Activated naive CD4-positive, alpha-beta T cell treated with Interleukin-2 at 50 U/mL for 16 hours (primary cell): ENCODE measurements around the gene NUBP1.
"Not testable (repeated sequence)": the region's sequence is repeated elsewhere in the genome, so short reads cannot be mapped to it uniquely, and the experiment has no call there.

Experiments used
- DNase-seq: peaks from one replicate; pipeline ENCODE4 v3.0.0-alpha.2; 2020

NUBP1 gene

GRCh38 chr16:10743610-10744369 is at the start of gene NUBP1:
Gene NUBP1 (plus strand): TSS chr16:10743842. CDS start chr16:10743864, 22 bp downstream.
- peak; percentile 100 for DNase-seq

GRCh38 chr16:10693889-10694288 is 49.8 kb upstream of the NUBP1 start:
- DNase-seq = no peak

GRCh38 chr16:10694306-10694705 is 49.3 kb upstream of the NUBP1 start:
- no peak for DNase-seq

GRCh38 chr16:10694830-10695229 is 48.8 kb upstream of the NUBP1 start, which contains the start of gene TEKT5:
Gene TEKT5 (minus strand): TSS chr16:10694930. CDS start chr16:10694873, 57 bp downstream.
- no peak for DNase-seq

- DNase-seq = no peak
Observed at GRCh38 chr16:10699756-10700155, 43.9 kb upstream of the NUBP1 start.

DNA sequence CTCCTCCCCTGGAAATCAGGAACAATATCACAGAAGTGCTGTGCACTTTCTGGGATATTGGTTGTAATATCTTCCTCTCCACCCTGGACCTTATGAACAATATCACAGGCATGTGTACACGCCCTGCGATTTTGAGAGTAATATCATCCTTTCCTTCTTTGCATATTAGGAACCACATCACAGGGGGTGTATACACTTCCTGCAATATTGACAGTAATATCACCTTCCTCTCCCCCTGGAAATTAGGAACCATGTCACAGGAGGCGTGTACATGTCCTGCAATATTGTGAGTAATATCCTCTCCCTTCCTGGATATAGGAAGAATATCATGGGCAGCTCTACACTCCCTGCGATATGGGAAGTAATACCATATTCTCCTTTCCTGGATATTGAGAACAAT is 34.7 kb upstream of the NUBP1 start:
- no peak for DNase-seq

DNA sequence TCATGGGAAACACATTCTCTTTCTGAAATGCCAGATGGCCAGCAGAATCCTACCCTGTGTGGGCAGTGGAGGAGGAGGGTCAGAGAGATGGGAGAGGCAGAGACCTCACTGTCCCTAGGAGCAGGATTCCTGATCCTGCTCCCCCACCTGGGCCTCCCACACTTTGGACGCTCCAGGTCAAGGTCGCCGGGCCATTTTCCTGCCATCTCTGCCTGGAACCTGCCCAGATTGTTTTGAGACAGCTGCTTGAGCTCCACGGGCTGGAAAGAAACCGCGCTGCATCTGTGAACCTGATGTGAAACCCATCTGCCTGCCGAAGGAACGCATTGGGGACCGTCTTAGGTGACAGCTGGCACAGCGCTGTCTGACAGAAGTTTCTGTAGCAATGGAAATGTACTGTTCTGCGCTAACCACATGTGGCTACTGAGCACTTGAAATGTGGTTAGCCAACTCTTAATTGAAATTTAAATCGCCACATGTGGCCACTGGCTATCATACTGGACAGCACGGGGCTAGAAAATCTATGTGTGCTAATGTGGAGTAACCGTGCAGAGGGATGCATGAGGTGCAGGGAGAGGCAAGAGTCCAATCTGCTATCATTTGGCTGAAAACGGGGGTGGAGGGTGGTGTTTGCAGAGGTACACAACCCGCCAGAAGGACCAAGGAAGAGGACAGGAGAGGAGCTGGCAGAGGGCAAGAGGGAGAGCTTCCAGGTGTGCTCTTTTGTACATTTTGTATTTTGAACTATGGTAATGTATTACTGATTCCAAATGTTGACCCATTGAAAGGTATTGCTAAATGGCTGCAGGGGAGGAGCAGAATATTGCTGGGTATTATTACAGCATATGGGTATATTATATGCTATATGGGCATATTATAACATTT is 15.4 kb upstream of the NUBP1 start:
- no peak for DNase-seq

- no peak for DNase-seq
Observed at GRCh38 chr16:10729104-10730048, 14.3 kb upstream of the NUBP1 start.

DNA sequence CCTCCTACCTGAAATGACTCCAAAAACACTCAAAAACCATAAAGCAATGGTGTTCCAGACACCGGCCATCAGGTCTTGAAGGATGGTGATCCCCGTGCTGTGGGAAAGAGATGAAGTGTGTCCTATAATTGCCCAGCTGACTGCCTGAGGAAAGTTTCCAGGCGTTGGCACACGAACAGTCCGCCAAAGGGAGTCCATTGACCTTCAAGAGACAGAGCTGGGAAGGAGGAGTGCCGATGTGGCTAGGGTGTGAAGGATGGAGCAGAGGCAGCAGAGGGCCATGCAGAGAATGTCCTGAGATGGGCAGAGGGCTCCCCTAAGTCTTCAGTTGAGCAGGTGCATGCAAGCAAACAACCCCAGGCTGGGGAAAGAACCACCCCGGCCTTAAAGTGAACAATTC is 11.9 kb upstream of the NUBP1 start:
- no peak for DNase-seq

DNA sequence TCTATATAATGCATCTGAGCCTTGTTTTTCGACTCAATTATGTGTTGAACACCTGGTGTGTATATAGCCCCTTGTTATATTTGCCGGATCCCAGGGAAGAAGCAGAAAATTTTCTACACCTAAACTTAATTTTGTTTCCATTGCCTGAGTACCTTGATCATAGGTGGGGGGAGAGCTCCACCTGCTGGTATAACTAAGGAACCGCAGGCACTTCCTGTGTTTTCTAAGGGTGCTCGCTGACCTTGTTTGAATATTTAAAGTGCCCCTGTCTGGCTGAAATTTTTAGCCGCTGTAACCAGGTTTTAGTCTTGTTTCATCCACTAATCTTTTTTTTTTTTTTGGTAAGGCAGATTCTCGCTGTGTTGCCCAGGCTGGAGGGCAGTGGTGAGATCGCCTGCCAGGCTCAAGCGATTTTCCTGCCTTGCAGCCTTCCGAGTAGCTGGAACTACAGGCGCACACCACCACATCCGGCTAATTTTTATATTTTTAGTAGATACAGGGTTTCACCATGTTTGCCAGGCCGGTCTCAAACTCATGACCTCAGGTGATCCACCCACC is 6.5 kb upstream of the NUBP1 start:
- peak; percentile 65 for DNase-seq

GRCh38 chr16:10738231-10739077 is 5.2 kb upstream of the NUBP1 start:
- DNase-seq = peak; percentile 64

GRCh38 chr16:10740000-10740844 is 3.4 kb upstream of the NUBP1 start:
- DNase-seq = no peak

DNA sequence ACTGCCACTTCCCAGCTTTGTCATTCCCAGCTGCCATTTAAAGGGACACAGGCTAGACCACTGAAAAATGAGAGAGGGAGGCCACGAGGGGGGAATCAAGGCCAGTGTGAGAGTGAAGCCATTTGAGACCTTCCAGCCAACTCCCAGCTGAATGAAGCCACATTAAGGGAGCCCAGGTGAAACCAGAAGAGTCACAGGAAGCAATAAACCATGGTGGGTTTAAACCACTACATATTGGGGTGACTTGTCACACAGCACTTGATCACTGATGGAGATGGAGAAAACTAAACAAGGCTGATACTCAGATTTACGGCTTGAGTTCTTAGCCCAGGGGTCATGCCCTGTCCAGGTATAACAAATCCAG is 2.8 kb upstream of the NUBP1 start:
- no peak for DNase-seq

DNA sequence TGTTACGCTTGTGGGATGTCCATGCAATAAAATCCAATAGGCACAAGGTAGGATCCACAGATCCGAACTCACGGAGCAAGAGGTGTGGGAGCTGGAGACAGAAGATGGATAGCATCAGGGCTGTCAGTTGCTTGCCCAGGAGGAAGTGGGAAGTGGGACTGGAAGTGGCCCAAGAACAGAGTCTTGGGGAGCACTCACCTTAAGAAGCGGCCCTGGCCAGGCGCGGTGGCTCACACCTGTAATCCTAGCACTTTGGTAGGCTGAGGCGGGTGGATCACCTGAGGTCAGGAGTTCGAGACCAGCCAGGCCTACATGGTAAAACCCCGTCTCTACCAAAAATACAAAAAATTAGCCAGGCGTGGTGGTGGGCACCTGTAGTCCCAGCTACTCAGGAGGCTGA is 2.4 kb upstream of the NUBP1 start:
- DNase-seq = not testable (repeated sequence)

DNA sequence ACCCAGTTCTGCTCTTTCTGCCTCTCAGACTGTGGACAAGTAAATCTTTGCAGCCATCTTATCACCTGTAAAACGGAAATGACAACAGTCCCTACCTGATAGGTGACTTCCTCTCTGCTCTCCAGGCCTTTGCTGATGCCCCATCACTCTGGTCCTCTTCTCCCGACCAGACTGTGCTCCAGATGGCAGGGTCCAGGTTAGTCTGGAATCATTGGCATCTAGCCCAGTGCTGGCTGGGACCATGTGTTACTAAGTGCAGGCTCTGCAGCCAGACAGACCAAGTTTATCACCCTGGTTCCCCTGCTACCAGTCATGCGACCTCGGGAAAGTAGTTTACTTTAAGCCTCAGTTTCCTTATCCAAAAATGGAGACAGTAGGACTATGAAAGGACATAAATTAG is 1.8 kb upstream of the NUBP1 start:
- DNase-seq = no peak

DNA sequence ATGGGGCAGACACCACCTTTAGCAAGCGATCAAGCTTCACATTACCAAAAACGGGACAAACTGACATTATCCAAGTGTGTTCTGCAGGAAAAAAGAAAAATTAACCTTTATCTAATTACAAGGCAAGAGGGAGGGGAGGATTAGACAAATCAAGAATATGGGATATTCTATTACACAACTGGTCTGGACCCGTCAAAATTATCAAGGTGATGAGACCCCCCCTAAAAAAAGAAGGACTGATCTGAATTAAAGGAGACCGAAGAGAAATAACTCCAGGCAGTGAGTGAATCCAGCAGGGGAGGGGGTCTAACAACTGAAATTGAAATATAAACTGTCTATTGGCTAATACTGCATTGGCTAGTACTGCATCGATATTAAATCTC is 424 bp upstream of the NUBP1 start:
- no peak for DNase-seq

DNA sequence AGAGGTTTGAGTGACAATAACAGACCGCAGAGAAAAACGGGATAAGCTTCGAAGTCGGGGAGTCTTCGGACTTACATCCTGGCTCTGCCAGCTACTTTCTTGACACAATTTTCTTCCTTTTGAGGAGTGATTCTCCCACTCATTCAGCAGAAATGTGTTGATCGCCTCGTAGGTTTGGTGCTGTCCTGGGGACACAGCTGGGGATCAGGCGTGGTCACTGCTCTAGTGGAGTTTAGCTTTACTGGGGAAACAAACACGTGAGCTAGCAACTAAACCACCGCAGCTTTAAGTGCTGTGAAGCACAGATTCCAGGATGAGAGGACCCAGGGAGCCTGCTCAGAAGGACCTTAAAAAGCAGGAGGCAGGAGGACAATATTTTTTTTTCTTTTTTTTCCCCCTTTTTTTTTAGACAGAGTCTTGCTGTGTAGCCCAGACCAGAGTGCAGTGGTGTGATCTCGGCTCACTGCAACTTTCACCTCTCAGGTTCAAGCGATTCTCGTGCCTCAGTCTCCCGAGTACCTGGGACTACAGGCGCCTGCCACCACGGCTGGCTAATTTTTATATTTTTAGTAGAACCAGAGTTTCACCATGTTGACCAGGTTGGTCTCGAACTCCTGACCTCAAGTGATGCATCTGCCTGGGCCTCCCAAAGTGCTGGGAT is 858 bp downstream of the NUBP1 start:
- DNase-seq = no peak

DNA sequence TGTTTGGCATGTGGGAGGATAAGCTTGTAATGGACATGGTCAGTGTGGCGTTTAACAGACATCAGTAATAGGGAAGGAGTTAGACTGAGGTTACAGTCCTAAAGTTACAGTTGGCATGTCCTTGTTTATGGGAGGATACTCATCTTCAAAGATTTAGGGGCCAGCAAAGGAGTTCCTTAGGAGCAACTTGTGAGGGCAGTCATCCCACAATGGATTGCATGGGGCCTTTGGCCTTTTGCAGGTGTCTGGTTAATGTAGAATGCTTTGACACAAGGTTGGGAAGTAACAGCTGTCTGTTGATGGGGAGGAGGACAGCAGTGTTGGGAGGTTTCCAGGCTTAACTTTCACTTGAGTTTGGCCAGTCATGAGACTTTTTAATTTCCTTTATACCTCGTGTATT is 2.2 kb downstream of the NUBP1 start:
- DNase-seq = no peak

- DNase-seq = no peak
Observed at GRCh38 chr16:10750793-10751192, 7.2 kb downstream of the NUBP1 start.

DNA sequence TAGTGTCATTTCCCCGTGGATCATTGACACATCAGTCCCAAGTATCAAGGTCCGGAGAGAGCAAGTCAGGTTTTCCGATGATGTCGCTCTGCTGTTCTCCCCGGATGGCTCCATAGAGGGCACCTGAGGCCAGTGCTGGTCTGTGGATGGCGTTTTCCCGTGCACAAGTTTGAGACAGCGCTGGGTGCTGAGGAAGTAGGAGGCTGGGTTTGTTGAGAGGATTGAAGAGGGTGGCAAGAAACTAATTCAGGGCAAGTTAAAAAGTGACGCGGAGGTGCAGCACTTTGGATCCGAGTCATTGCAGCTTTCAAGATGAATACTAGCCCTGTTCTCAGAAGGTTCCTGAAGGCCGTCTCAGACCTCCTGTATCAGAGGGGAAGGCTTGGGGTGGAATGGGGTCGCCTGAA is 7.7 kb downstream of the NUBP1 start:
- no peak for DNase-seq
